ENCODE measurements around the gene RCOR1. TPM values are rescaled to one million over a fixed set of nuclear protein-coding genes. Genes with fewer than 3 reads are reported as not detected.

The RCOR1 gene
- total RNA-seq, 1 experiment from 2014 or later = 34.1 TPM

GRCh38 chr14:102688290-102688689 is 95.8 kb downstream of the RCOR1 start:
- DNase-seq = no peak
- no peak overlapping the region for H3K4ac ChIP-seq (ENCODE audit: low read depth, low read length)
- H4K8ac ChIP-seq (replicated peaks; ENCODE audit: insufficient read length, low read depth, low read length) = no peak overlapping the region
- H2BK20ac ChIP-seq (ENCODE audit: low read depth, low read length, poor library complexity, severe bottlenecking) = no peak overlapping the region
- Mint-ChIP-seq H3K36me3 (ENCODE audit: insufficient read depth in 1 of 3, low read depth in 3 of 3) (peaks cover 0 to 9% (median 3%) of the 10 kb centered on the region in 3 experiments; a peak in 3 of 7 replicates), H3K9me3 (no peaks in the 10 kb centered on the region), H3K4me1 (peaks cover 14 to 18% of the 10 kb centered on the region in 2 experiments), H3K27ac (no peak overlapping the region; a peak in 2 of 7 replicates), H3K4me3 (no peak overlapping the region), H3K27me3 (ENCODE audit: low read depth) (no peaks in the 10 kb centered on the region)
- no peak overlapping the region for H2AFZ ChIP-seq (ENCODE audit: low read length)
- no peak overlapping the region for H3K9ac ChIP-seq (ENCODE audit: extremely low read depth, insufficient read length, low read length)
- no peak overlapping the region for H3K27ac ChIP-seq (ENCODE audit: insufficient read length, low read depth, low read length)
- H3K79me2 ChIP-seq (ENCODE audit: insufficient read depth, low read length) = peaks cover 2% of the 10 kb centered on the region; the same call in 1 of the 2 replicates
- no peak overlapping the region for H2BK120ac ChIP-seq (ENCODE audit: low read depth, low read length, poor library complexity, severe bottlenecking)
- no peak overlapping the region for H2BK15ac ChIP-seq (ENCODE audit: low read depth, low read length)
- no peaks in the 10 kb centered on the region for H3K23me2 ChIP-seq (ENCODE audit: insufficient read length, low read depth, low read length, poor library complexity, severe bottlenecking)
- no peak overlapping the region for H3K4me2 ChIP-seq (ENCODE audit: insufficient read depth, insufficient read length, low read length)
- no peak overlapping the region for H4K5ac ChIP-seq (ENCODE audit: insufficient read length, low read depth, low read length)
- no peak for TF ChIP-seq CTCF (conservative IDR thresholded peaks at IDR 0.05)
- no peak overlapping the region for H3K14ac ChIP-seq (ENCODE audit: insufficient read depth, low read length)
- no peak overlapping the region for H2BK5ac ChIP-seq (ENCODE audit: insufficient read length, low read length)
- no peak overlapping the region for H3K56ac ChIP-seq (ENCODE audit: insufficient read length, low read depth, low read length)
- no peaks in the 10 kb centered on the region for H3K9me3 ChIP-seq (ENCODE audit: control insufficient read depth, low read depth, low read length)
- no CpG with 5 or more reads among the region's 3 CpGs for WGBS (ENCODE audit: extremely low coverage, insufficient read length, low lambda C conversion rate)
- peaks cover 4% of the 10 kb centered on the region for H3K79me1 ChIP-seq (ENCODE audit: insufficient read depth, low read depth, low read length, poor library complexity, severe bottlenecking)
- H3K4me1 ChIP-seq (ENCODE audit: insufficient read depth, low read length) = no peaks in the 10 kb centered on the region
- H3K18ac ChIP-seq (ENCODE audit: insufficient read length, low read depth, low read length) = no peak overlapping the region
- H4K91ac ChIP-seq (ENCODE audit: insufficient read length, low read depth, low read length) = no peak overlapping the region
- no peak overlapping the region for H3K23ac ChIP-seq (ENCODE audit: insufficient read length, low read depth, low read length)
- H2BK12ac ChIP-seq (ENCODE audit: insufficient read length, low read depth, low read length) = no peak overlapping the region
- no peaks in the 10 kb centered on the region for H4K20me1 ChIP-seq (ENCODE audit: control insufficient read depth, insufficient read depth, insufficient read length)
- no peak overlapping the region for H3T11ph ChIP-seq (ENCODE audit: low read length)
- no peaks in the 10 kb centered on the region for H3K27me3 ChIP-seq (ENCODE audit: insufficient read depth, low read length)
- no peak overlapping the region for H2AK5ac ChIP-seq (ENCODE audit: insufficient read length, low read length)
